ENCODE data around the gene SPNS3. TPM values are rescaled to one million over a fixed set of nuclear protein-coding genes. Genes with fewer than 3 reads are reported as not detected.

The SPNS3 gene
- total and polyA plus RNA-seq, 10 of the 15 experiments (the other 5 are each of a cell fraction or from before 2014, with no cell fraction given) = 0.16 to 2.6 (median 0.97) TPM

DNA sequence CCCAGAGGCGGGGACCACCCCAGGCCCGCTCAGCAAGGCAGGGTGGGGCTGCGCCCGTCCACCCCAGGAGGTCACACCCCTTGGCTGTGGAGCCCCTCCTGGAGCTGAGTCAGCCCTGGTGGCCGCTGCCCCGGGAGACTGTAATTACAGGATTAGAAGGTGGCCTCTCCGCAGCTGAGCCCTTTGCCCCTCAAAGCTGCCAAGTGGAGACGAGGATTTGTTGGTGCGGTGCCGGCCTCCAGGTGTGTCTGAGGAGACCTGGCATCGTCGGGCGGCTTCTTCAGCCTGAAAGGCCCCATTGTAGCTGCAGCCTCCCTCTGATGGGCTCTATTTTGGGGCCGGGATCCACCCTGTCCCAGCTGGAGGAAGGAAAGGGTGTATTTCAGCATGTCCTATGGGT lies 42.3 kb downstream of the SPNS3 start (continued):
- no peak for TF ChIP-seq TBL1XR1 (IDR thresholded peaks at IDR 0.05; ENCODE audit: low read depth, low read length)

DNA sequence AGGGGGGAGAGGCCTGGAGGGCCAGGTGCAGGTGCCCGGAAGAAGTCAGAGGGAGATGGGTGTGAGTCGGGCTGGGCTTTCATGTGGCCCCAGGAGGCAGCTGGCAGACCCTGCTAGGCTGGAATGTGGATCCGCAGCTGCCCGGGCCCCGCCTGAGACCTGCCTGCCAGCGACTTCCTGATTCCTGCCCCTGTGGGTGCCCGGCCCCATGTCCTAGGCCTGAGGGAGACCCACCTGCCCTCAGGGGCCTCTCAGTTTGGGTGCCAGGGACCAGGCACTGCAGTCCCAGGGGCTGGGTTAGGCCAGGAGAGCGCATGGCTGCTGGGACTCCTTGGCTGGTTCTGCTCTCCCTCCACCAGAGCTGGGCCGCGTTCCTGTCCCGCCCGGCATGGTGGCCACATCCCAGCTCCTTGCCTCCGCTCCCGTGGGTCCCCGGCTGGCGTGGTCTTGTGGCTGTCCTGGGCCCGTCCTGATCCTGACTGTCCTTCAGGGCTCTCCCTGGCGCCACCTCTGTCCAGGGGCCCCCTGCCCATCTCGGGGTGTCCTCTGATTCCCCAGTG lies 42.9 kb downstream of the SPNS3 start:
- Histone ChIP-seq H3K4me2 (ENCODE audit: control insufficient read depth, insufficient read depth) (no peak overlapping the region), H3K36me3 (ENCODE audit: control insufficient read depth in 2 of 2, insufficient read depth in 2 of 2, low read length in 1 of 2) (no peaks in the 10 kb centered on the region), H3K4me3 (no peak overlapping the region), H3K27ac (ENCODE audit: control insufficient read depth, insufficient read depth) (no peak overlapping the region), H3K27me3 (replicated peaks in 1 of 2; ENCODE audit: control insufficient read depth in 2 of 2, insufficient read depth in 2 of 2, low read length in 1 of 2) (peaks cover 0 to 2% of the 10 kb centered on the region in 2 experiments; a peak in 3 of 4 replicates), H3K79me2 (ENCODE audit: control insufficient read depth, insufficient read depth, low read length) (no peaks in the 10 kb centered on the region), H3K4me1 (ENCODE audit: control insufficient read depth, insufficient read depth, low read length) (peaks cover 8% of the 10 kb centered on the region), H2AFZ (ENCODE audit: control insufficient read depth, low read depth, low read length) (no peak overlapping the region), H3K9me3 (replicated peaks; ENCODE audit: control insufficient read depth, insufficient read depth, low read length) (no peaks in the 10 kb centered on the region), H4K20me1 (ENCODE audit: control insufficient read depth, insufficient read depth) (no peaks in the 10 kb centered on the region), H3K9ac (ENCODE audit: control insufficient read depth, insufficient read depth, low read length) (no peak overlapping the region)
- FAIRE-seq = no peak
- ChIA-PET CTCF (interaction anchor here (0.7 kb wide), 1 partner anchor 186 kb away, joined by 3 read pairs; no protein-coding TSS in a partner anchor), POLR2A (no interaction called here), SMC1A (ENCODE audit: uncharacterized antibody, unreplicated experiment) (no interaction called here), RAD21 (ENCODE audit: unreplicated experiment) (no interaction called here)
- no peak for DNase-seq (ENCODE audit: low read depth, low spot score)
- in situ Hi-C loops (cut with MboI) (no loop called here), intact Hi-C loops (cut with micrococcal nuclease; ENCODE audit: unreplicated experiment) (no loop called here)
- BruUV-seq (replicated peaks) = no TSS peak
- 51% methylated on average over 19 of the region's 19 CpGs for whole genome bisulfite sequencing (ENCODE audit: insufficient coverage, insufficient replicate concordance, low lambda C conversion rate, missing lambda C conversion rate)
- ATAC-seq = no peak
- no peak for TF ChIP-seq MEF2A (IDR thresholded peaks at IDR 0.05; ENCODE audit: insufficient read depth, low read depth, low read length)
- no peak for TF ChIP-seq ZNF622 (IDR thresholded peaks at IDR 0.05)
- no peak for TF ChIP-seq CHD2 (IDR thresholded peaks at IDR 0.05; ENCODE audit: borderline replicate concordance, low read depth, low read length)
- no peak for TF ChIP-seq YY1 (IDR thresholded peaks at IDR 0.05; ENCODE audit: low read depth, low read length)
- TF ChIP-seq, protein P1, sequence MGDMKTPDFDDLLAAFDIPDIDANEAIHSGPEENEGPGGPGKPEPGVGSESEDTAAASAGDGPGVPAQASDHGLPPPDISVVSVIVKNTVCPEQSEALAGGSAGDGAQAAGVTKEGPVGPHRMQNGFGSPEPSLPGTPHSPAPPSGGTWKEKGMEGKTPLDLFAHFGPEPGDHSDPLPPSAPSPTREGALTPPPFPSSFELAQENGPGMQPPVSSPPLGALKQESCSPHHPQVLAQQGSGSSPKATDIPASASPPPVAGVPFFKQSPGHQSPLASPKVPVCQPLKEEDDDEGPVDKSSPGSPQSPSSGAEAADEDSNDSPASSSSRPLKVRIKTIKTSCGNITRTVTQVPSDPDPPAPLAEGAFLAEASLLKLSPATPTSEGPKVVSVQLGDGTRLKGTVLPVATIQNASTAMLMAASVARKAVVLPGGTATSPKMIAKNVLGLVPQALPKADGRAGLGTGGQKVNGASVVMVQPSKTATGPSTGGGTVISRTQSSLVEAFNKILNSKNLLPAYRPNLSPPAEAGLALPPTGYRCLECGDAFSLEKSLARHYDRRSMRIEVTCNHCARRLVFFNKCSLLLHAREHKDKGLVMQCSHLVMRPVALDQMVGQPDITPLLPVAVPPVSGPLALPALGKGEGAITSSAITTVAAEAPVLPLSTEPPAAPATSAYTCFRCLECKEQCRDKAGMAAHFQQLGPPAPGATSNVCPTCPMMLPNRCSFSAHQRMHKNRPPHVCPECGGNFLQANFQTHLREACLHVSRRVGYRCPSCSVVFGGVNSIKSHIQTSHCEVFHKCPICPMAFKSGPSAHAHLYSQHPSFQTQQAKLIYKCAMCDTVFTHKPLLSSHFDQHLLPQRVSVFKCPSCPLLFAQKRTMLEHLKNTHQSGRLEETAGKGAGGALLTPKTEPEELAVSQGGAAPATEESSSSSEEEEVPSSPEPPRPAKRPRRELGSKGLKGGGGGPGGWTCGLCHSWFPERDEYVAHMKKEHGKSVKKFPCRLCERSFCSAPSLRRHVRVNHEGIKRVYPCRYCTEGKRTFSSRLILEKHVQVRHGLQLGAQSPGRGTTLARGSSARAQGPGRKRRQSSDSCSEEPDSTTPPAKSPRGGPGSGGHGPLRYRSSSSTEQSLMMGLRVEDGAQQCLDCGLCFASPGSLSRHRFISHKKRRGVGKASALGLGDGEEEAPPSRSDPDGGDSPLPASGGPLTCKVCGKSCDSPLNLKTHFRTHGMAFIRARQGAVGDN (IDR thresholded peaks at IDR 0.05) = no peak
- TF ChIP-seq, protein P2, sequence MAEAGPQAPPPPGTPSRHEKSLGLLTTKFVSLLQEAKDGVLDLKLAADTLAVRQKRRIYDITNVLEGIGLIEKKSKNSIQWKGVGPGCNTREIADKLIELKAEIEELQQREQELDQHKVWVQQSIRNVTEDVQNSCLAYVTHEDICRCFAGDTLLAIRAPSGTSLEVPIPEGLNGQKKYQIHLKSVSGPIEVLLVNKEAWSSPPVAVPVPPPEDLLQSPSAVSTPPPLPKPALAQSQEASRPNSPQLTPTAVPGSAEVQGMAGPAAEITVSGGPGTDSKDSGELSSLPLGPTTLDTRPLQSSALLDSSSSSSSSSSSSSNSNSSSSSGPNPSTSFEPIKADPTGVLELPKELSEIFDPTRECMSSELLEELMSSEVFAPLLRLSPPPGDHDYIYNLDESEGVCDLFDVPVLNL (IDR thresholded peaks at IDR 0.05; ENCODE audit: low read depth, low read length) = no peak
- TF ChIP-seq TAF1 (IDR thresholded peaks at IDR 0.05; ENCODE audit: borderline replicate concordance, low read depth, low read length) = no peak
- TF ChIP-seq, protein P3, sequence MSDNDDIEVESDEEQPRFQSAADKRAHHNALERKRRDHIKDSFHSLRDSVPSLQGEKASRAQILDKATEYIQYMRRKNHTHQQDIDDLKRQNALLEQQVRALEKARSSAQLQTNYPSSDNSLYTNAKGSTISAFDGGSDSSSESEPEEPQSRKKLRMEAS (IDR thresholded peaks at IDR 0.05; ENCODE audit: low read depth, low read length) = no peak
- TF ChIP-seq, protein P4, sequence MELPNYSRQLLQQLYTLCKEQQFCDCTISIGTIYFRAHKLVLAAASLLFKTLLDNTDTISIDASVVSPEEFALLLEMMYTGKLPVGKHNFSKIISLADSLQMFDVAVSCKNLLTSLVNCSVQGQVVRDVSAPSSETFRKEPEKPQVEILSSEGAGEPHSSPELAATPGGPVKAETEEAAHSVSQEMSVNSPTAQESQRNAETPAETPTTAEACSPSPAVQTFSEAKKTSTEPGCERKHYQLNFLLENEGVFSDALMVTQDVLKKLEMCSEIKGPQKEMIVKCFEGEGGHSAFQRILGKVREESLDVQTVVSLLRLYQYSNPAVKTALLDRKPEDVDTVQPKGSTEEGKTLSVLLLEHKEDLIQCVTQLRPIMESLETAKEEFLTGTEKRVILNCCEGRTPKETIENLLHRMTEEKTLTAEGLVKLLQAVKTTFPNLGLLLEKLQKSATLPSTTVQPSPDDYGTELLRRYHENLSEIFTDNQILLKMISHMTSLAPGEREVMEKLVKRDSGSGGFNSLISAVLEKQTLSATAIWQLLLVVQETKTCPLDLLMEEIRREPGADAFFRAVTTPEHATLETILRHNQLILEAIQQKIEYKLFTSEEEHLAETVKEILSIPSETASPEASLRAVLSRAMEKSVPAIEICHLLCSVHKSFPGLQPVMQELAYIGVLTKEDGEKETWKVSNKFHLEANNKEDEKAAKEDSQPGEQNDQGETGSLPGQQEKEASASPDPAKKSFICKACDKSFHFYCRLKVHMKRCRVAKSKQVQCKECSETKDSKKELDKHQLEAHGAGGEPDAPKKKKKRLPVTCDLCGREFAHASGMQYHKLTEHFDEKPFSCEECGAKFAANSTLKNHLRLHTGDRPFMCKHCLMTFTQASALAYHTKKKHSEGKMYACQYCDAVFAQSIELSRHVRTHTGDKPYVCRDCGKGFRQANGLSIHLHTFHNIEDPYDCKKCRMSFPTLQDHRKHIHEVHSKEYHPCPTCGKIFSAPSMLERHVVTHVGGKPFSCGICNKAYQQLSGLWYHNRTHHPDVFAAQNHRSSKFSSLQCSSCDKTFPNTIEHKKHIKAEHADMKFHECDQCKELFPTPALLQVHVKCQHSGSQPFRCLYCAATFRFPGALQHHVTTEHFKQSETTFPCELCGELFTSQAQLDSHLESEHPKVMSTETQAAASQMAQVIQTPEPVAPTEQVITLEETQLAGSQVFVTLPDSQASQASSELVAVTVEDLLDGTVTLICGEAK (IDR thresholded peaks at IDR 0.05; ENCODE audit: borderline replicate concordance) = no peak
- no peak for TF ChIP-seq ZNF24 (IDR thresholded peaks at IDR 0.05)
- TF ChIP-seq MYC (IDR thresholded peaks at IDR 0.05; ENCODE audit: insufficient read depth, insufficient read length, insufficient replicate concordance, low read length, severe bottlenecking) = no peak
- no peak for TF ChIP-seq TCF3 (IDR thresholded peaks at IDR 0.05; ENCODE audit: borderline replicate concordance, insufficient read depth, low read depth, low read length)
